Fibroblast of peridontal ligament (primary cell): ENCODE measurements around the gene NRCAM.

ENCODE experiments used
- DNase-seq: peaks from one replicate; pipeline ENCODE4 v3.0.0-alpha.2; 2010; ENCODE audit errors: extremely low read depth

NRCAM gene

DNA sequence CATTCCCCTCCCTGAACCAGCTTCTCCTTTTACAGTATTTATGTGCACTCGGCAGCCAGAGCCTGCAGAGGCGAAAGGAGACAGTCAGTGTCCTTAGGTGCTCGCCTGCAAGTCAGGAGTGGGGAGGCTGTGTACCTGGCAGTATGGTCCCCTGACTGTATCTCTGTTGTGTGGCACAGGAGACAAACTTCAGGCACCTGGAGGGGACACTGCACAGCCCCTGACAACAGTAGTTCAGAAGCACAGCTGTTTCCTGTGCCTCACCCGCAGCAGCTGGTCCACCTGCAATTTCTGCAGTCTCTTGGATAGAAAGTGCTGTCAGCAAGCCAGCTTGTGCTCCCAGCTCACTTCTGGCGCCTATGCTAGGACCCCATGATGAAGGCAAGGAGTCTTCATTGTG, 252.7 kb downstream of the NRCAM start:
- no peak for DNase-seq

- no peak for DNase-seq
Measured at GRCh38 chr7:108202743-108203142, 253.5 kb downstream of the NRCAM start.

DNA sequence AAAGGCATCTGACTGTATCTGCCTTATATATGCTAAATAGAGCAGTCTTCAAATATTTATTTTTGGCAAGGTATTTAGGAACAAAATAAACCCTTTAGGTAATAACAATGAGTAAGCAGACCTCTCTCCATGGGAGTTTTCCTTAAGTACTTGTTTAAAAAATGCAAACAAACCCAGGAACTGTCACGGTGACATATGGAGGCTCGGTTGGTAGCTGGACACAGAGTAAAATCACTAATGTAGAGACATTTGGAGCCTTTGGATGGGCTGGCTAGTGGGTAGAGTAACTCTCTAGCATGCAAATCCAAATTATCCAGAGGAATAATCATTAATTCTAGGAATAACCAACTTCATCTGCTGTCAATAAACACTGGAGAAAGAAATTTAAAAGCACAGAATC, 254.5 kb downstream of the NRCAM start:
- DNase-seq: no peak

DNA sequence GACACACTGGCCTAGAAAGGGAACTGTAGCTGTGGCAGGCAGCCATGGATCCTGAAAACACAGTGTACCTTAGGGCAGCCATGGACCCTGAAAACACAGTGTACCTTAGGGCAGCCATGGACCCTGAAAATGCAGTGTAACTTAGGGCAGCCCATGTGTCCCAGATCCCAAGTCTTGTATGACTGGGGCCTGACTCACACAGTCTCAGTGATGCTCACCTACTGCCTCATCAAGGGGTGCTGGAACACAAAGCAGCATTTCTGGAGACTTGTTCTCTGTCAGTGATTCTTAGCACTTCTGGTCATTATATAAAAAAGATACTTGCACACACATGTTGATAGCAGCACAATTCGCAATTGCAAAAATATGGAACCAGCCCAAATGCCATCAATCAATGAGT, 255.9 kb downstream of the NRCAM start:
- no peak for DNase-seq

GRCh38 chr7:108197371-108198091, 258.7 kb downstream of the NRCAM start:
- no peak for DNase-seq

DNA sequence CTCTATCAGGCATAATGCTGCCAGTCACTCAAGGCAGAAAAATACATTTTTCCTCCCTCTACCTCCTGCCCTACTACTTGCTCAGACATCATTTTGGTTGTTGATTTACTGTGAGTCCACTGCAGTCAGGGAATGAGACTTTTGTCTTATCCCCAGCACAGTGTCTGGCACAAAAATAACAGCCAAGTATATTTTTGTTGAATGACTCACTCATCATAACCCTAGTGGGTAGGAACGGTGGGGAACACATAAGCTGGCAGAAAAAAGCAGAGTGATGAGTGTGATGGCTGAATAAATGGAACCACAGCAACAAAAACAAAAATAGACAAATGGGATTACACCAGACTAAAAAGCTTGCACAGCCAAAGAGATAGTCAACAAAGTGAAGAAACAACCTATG, 260.2 kb downstream of the NRCAM start:
- DNase-seq: no peak

DNA sequence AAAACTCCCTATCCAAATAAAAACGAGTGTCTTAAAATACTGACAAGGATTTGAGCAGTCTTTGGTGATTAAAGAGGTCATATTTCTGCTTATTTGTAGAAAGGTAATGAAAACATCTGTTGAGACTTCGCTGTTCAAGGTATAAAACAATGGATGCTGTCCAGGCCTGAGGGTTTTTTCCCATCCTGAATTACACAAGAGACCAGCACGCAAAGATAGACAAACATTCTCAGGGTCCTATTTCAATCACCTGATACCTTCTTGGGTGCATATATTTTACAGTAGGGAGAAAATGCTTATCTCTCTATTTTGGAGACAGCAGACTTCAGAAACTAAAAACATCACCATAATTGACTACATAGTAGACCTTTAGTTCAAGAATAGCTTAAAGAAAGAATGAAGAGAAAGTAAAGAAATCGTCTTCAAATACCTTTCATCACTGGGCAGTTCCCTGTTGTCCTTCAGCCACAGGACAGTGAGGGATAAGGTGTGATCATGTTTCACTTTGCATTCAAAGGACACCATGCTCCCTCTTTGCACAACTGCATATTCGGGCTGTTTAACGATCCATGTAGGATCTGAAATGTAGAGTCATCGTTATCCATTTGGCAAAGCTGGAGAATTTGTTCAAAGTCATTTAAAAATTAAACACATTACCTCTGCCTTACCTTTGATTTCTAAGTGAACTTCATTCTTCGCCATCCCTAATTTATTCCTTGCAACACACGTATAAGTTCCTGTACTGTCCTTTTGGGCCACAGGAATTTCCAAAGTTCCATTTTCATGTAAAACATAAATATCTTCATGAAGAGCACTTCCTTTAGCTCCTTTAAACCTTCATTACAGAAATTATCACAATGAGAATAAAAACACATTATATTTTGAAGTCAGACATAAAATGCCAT, 262.4 kb downstream of the NRCAM start:
- no peak for DNase-seq

- no peak for DNase-seq
Measured at GRCh38 chr7:108190891-108191290, 265.3 kb downstream of the NRCAM start.

- no peak for DNase-seq
Measured at GRCh38 chr7:108189733-108190388, 266.4 kb downstream of the NRCAM start.

DNA sequence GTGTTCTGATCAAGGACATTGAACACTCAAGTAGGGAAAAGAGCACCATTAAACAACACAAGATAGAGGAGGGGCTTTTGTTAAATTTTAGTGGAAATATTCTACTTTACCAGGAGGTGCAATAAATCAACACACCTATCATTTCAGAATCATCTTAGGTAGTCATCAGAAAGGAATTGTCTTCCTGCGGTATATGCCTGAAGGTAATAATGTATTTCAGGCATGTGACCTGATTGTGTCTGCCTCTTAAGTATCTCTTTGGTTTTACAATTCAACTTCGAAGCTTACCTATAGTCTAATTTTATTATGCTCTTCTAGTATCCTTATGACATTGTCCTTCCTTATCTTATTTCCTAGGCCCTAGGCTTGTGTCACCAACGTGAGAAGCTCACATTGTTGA, 267.5 kb downstream of the NRCAM start:
- no peak for DNase-seq

- peak; percentile 85 for DNase-seq
Measured at GRCh38 chr7:108181073-108181985, 274.9 kb downstream of the NRCAM start.

DNA sequence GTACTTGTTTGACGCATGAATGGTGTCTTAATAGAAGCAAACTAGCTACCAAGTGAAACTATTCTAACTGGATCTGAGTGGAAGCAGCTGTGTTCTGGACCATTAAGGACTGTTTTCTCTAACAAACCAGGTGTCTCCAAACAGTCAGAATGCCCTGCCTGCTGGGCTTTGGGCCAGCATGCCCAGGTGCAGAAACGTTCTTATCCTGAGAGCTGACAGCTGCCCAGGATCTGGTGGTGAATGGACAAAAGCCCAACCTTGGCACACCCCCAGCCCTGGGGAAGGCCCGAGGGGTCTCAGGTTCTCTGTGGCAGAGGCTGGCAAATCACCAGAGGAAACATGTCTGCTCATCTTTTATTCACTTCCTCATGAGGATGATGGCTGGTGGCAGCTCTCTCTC, 277.8 kb downstream of the NRCAM start:
- no peak for DNase-seq

DNA sequence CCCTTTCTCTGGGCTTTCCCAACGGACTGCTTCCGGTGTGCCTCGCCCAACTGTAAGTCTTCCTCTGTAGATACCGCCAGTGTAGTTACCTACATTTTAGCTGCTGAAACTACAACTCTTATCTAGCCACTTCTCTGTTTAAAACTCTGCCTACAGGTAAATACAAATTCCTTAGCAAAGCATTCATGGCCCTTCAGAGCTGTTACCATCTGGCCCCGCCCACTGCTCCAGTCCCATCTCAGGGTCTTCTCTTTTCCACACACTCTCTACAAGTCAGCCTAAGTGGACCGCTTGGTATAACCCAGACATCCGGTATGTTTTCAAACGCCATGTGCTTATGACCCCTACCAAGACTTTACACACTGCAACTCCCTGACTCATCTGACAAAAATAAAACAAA, 285.1 kb downstream of the NRCAM start:
- DNase-seq: no peak

- no peak for DNase-seq
Measured at GRCh38 chr7:108170251-108170650, 286.0 kb downstream of the NRCAM start.

DNA sequence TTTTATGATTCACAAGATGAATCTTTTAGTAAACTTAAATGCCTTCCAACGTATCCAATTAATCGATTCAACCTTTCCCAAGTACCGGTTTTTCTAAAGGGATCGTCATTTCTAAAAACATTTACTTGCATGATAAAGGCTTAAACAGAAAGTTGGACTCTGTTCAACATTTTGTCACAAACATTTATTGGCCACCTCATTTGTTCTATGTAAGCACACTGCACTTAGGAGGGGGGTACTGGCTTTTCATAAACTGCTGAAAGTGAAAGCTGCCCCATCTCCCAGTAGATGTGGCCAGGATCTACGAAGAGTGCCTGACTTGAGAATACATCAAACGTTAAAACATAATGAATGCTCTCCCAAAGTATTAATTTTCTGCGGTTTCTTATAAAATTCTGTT, 288.8 kb downstream of the NRCAM start:
- DNase-seq: peak; percentile 62

- no peak for DNase-seq
Measured at GRCh38 chr7:108166687-108167086, 289.5 kb downstream of the NRCAM start.

DNA sequence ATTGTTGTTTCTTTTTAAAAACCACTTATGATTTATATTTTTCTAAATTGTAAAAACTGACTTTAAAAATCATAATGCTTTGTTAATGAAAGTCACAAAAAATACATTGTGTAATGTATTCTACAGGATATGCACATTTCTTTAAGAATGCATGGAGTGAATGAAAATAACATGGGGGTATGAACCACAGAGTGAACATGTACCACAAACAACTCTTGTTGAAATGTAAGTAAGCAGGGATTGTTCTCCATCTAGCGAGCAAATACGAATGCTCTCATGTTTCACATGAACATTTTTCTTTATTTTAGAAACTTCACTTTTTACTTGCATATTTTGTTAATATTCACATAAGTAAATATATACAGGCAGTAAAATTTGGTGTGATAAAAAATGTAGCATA, 290.5 kb downstream of the NRCAM start:
- DNase-seq: peak; percentile 13

DNA sequence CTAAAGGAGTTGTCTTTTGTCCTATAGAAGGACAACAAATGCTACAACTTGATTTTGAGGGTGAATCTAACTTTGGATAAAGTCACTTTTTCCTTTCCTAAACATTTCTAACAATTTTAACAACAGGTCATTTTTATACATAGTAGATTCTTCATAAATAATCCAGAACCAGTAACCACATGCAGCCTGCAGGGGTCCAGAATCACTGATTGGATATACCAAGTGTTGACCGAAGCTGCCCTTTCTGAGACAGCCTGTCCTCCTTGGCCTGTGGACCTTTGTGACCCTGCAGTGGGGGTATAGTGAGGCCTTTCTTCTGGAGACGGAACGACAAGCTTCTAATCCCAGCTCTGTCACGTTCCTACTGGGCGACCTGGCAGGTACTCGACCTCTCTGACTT, 291.3 kb downstream of the NRCAM start:
- DNase-seq: no peak

- DNase-seq: no peak
Measured at GRCh38 chr7:108164342-108164741, 291.9 kb downstream of the NRCAM start.

DNA sequence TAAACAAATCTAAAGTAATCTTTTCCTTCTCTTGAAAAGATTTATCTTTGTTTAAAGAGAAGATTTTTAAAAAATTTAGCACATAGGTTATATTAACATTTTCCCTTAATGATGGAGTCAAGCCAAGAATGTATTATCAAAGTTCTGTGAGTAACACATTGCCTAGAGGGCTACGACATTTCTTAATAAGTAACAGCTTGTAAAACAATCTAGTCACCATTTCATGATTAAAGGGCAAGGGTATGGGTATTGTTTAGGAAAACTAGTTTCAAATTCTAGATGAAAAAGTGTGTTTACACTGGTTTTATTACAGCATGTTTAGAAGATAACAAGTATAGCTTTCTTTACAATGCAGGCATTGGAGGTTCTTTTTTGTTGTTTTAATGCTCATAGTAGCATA, 297.5 kb downstream of the NRCAM start:
- DNase-seq: no peak

- DNase-seq: no peak
Measured at GRCh38 chr7:108157606-108158335, 298.5 kb downstream of the NRCAM start.
